Adipose tissue (tissue), 3 donors: Measurements from ENCODE around the gene RRP36. TPM values are rescaled to one million over a fixed set of nuclear protein-coding genes. Genes with fewer than 3 reads are reported as not detected.

ENCODE experiments used
- H3K27ac ChIP-seq: one replicate; pipeline ENCODE4 v1.5.1; 2013; ENCODE audit warnings: low read depth, low read length
- WGBS, 3 donors: extraction: QIAGEN DNeasy Blood & Tissue Kit; methylation state at CpG; one replicate each; pipeline ENCODE4 v1.1.7; 2013; 5-methylcytosine and 5-hydroxymethylcytosine counted together
- polyA plus RNA-seq, 3 donors: library from polyadenylated mRNA; stranded (reverse); fragments of 200-250 nt; gene quantifications; one replicate each; pipeline ENCODE4 v1.2.3, GENCODE V29; 2013
- donor health status: healthy with polysubstance abuse.
- donor health status: Bipolar disorder and iron deficiency.
- donor health status: healthy.

RRP36 gene
- polyA plus RNA-seq, 3 donors: 26.4 to 41.3 (median 29.9) TPM

DNA sequence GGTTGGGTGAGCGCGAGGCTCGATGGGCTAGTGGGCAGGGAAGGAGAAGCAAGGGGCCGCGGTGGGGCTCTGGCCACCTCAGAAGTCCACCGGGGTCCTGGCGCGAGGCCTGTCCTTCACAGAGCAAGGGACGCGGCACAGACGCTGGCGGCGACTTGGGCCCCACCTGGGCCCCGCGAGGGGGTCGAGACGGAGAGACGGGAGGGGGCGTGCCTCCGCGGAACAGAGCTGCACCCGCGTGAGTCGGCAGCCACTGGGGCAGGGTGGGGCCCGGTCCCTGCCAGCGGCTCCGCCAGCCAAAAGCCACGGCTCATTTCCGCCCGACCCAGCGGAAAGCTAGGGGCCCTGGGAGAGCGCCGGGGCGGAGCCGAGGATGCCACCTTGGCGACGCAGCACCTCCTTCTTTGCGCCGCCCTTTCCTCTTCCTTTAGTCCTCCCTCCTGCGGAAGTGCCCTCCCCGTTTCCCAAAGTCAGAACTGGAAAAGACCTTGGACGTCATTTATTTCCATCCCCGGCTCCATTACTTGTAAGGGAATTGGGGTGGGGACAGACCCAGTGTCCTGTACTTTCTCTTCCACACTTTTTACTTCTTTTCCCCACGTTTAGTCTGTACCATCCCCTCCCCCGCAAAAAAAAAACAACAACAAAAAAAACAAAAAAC, 32.3 kb downstream of the RRP36 start, which contains the start of gene CUL7:
TSS of gene CUL7 (minus strand) at position 307 of the 661 bp plus-strand sequence. CDS start 1,063 bp downstream, outside the sequence.
- no peak within 1 kb of the TSS for H3K27ac ChIP-seq
- 1 to 2% (median 1%) methylated on average over 42 to 45 of the region's 45 CpGs for WGBS, 3 donors

DNA sequence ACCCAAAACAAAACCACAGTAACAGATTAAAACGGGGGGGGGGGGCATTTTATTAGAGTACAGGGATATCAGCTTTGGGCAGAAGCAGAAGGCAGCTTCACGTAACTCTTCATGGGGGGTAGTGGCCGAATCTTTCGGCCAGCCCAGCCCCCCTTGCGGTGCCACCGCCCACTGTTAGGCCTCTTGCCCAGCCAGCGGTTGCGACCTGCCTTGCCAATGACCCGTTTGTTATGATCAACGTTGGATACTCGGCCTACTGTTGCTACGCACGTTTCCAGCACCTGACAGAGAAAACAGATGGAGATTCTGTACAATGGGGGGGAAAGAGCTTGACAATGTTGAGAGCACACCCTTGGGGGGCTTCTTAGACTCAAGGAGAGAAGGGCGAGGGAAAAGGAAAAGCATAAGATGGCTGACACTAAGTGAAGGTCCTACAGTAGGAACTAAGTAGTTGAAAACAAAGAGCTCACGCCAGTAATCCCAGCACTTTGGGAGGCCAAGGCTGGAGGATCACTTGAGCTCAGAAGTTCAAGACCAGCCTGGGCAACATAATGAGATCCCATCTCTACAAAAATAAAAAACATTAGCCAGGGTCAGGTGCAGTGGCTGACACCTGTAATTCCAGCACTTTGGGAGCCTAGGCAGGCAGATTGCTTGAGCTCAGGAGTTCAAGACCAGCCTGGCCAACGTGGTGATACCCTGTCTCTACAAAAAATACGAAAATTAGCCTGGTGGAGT, 33.0 kb downstream of the RRP36 start:
- H3K27ac ChIP-seq: no peak overlapping the region
- WGBS, 3 donors: 66 to 71% (median 68%) methylated on average over 17 of the region's 17 CpGs

GRCh38 chr6:43055966-43056365, 34.5 kb downstream of the RRP36 start:
- 77 to 89% (median 86%) methylated on average over 8 of the region's 8 CpGs for WGBS, 3 donors

DNA sequence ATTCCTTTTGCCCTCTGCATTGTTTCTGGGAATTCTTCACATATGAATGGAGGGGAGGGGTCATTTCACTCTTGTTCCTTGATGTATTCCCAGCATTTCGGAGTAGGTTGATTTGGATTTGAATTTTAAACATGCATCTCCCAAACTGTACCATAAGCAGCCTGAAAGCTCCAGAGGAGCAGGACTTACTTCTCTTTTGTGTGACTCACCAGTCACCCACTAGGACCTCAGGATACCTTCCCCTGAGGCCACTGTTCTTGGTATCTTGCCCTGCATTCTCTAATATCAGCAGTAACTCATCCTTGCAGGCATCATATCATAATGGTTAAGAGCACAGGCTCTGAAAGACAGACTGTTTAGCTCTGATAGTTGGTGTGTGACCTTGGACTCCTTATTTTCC, 37.1 kb downstream of the RRP36 start:
- WGBS, 3 donors: 52 to 77% (median 76%) methylated on average over 1 of the region's 1 CpG
- H3K27ac ChIP-seq: no peak overlapping the region

More at GRCh38 chr6:43055966-43056365, 34.5 kb downstream of the RRP36 start:
- H3K27ac ChIP-seq: no peak overlapping the region

DNA sequence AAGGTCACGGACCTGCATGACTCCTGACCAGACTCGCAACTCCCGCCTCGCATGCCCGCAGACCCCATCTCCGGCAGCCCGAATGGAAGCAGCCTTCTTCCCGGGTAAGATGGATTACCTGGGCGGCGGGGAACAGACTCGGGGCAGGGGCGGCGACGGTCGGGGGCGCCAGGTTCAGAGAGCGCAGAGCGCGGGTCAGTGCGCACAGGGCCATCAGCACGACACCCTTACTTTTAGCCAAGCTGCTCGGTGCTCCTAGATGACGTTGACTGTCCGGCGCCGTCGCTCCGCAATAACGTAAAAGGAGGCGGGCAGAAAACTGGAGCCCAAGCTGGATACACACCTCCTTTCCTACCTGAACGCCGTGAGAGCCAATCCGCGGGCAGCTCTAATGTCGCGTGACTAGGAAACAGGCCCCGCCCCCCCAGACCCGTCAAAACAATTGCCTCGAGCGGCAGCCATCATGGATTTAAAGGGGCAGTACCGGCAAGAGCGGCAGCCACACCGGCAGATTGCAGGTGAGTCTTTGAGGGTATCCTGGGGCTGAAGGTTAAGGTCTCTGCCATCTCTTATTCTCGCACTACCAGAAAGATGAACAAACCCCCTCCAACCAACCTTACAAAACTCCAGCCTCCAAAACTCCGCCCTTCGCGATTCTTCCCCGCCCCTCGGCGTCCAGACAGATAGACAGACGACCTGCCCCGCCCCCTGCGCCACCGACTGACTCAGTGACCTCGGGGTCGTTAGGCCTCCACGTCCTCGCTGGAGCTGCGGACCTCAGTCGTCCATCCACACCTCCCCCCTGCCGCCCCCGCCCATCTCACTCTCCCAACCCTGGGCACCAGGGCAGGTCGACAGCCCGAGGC, 38.0 kb downstream of the RRP36 start, which contains the start of the genes KLC4 and MRPL2:
TSS of gene KLC4 (plus strand) at position 464 of the 866 bp plus-strand sequence. CDS start 1,705 bp downstream, outside the sequence.
TSS of gene MRPL2 (minus strand) at position 267 of the 866 bp plus-strand sequence. CDS start at position 214, 53 bp downstream.
- 0% methylated on average over 64 of the region's 64 CpGs for WGBS, 3 donors
- H3K27ac ChIP-seq: no peak within 1 kb of the TSS

- no peak overlapping the region for H3K27ac ChIP-seq
- WGBS, 3 donors: 6 to 15% (median 11%) methylated on average over 15 of the region's 15 CpGs
These were observed 38.8 kb downstream of the RRP36 start for GRCh38 chr6:43060034-43060754.

DNA sequence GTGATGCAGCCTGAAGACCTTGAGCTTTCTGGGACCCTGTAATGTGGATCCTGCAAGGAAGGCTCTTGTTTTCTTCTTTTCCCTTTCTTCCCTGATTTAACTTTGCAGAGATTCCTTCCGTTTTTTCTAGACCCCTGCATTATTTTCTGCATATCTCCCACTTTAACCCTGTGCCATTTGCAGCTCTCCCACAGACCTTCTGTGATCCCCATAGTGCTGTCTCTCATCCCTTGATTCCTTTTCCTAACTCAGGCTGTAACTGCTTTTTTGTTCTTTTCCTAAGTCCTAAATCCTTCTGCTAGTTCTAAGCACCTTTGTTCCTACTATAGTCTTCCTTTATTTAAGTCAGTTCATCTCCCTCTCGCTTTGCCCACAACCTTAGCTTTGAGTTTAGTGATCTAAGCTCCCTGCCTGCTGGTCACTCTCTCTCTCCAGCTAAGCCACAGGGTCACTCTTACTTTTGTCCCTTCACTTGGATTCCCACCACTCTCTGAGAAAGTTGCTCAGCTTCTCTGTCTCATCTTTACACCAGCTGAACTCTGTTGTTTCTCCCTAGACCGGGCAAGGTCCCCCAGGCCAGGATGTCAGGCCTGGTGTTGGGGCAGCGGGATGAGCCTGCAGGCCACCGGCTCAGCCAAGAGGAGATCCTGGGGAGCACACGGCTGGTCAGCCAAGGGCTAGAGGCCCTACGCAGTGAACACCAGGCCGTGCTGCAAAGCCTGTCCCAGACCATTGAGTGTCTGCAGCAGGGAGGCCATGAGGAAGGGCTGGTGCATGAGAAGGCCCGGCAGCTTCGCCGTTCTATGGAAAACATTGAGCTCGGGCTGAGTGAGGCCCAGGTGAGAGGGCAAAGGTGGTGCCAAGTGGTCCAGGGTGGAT, 39.6 kb downstream of the RRP36 start:
- H3K27ac ChIP-seq: no peak overlapping the region
- WGBS, 3 donors: 65 to 90% (median 81%) methylated on average over 12 of the region's 12 CpGs

- H3K27ac ChIP-seq: no peak overlapping the region
- WGBS, 3 donors: 77 to 86% (median 84%) methylated on average over 2 of the region's 2 CpGs
These were observed 40.4 kb downstream of the RRP36 start for GRCh38 chr6:43061861-43062260.

DNA sequence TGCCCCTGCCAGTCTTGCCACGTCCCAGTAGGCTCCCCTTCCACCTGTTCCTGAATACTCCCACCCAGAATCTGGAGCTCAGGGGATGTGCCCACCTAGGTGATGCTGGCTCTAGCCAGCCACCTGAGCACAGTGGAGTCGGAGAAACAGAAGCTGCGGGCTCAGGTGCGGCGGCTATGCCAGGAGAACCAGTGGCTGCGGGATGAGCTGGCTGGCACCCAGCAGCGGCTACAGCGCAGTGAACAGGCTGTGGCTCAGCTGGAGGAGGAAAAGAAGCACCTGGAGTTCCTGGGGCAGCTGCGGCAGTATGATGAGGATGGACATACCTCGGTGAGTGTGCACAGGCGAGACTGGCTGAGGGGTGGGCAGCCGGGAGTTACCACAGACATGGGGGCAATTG, 41.4 kb downstream of the RRP36 start:
- H3K27ac ChIP-seq: no peak overlapping the region
- WGBS, 3 donors: 92 to 95% (median 93%) methylated on average over 12 of the region's 12 CpGs

GRCh38 chr6:43070028-43070632, 48.7 kb downstream of the RRP36 start:
- WGBS, 3 donors: 56 to 70% (median 67%) methylated on average over 6 of the region's 6 CpGs
- H3K27ac ChIP-seq: no peak overlapping the region

- 56 to 73% (median 57%) methylated on average over 6 of the region's 6 CpGs for WGBS, 3 donors
- no peak overlapping the region for H3K27ac ChIP-seq
These were observed 53.6 kb downstream of the RRP36 start for GRCh38 chr6:43074847-43075669.

DNA sequence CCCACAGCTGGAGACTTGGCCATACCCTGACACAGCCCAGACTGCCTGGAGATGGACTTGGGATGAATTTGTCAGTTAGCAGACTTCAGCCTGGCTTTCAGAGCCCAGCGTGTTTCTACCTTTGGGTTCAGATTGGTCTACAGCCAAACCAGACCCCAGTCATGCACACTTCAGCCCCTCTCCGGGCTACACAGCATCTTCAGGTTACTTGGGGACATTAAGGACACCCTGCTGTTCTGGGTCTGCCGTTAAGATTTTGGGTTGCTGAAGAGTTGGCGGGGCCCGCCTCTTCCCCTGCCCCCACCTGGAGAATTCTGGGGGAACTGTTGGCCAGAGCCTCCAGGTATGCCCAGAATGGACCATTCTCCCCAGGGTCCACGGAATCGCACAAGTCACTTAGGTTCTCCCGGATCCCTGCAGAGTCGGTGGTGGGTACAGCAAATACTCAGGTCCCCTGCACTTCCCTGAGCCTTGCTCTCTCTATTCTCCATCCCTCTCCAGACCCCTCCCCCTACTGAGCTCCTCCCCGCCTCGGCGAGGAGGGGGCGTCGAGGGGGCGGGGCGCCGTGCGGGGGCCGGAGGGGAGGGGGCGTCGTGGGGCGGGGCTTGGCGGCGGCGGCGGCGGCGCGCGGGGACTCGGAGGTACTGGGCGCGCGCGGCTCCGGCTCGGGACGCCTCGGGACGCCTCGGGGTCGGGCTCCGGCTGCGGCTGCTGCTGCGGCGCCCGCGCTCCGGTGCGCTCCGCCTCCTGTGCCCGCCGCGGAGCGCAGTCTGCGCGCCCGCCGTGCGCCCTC, 54.4 kb downstream of the RRP36 start, which contains the start of gene PTK7:
TSS of gene PTK7 (plus strand) at position 645 of the 794 bp plus-strand sequence. CDS start 175 bp downstream, outside the sequence.
- WGBS, 3 donors: 3 to 7% (median 6%) methylated on average over 32 to 60 of the region's 60 CpGs
- H3K27ac ChIP-seq: no peak within 1 kb of the TSS

DNA sequence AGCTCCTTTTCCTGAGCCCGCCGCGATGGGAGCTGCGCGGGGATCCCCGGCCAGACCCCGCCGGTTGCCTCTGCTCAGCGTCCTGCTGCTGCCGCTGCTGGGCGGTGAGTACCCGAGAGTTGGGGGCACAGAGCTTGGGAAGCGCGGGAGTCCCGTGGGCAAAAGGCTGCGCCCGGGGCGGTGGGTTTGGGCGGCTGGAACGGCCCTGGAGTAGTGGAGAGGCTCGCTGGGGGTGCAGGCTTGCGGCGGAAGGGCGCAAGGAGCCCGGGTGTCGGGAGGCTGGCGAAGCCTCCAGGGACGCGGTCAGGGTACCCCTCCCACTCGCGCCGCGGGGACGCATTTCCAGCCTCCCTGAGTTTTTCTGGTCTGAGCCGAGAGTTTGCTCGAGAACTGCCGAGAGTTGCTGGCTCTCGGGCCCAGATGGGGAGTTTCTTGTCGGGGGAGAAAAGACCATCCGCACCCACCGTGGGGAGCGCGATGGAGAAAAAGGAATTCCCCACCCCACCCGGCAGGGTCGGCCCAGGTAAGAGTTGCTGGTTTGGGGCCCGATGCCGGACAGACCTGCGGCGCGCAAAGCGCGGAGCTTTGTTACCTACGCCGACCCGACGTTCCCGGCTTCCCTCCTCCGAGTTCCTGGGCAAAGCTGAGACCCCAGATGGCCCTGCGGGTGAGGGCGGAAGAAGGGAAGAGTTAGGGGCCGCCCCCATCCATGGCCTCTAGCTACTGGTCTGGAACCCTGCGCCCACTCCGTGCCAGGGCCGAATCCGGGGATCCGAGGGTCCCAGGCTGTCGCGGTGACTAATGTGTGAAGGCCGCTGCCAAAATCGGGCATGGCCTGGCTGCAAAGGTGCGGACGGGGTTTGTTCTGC, 55.3 kb downstream of the RRP36 start:
- WGBS, 3 donors: 1% methylated on average over 68 to 72 of the region's 72 CpGs
- no peak overlapping the region for H3K27ac ChIP-seq

- H3K27ac ChIP-seq: no peak overlapping the region
- 42 to 46% (median 46%) methylated on average over 8 of the region's 8 CpGs for WGBS, 3 donors
These were observed 55.9 kb downstream of the RRP36 start for GRCh38 chr6:43077333-43077809.
